ENCODE measurements around the gene KLRC4. TPM values are rescaled to one million over a fixed set of nuclear protein-coding genes. Genes with fewer than 3 reads are reported as not detected.
"Not testable (repeated sequence)": the region's sequence is repeated elsewhere in the genome, so short reads cannot be mapped to it uniquely, and the experiment has no call there.

Gene KLRC4
- total and polyA plus RNA-seq, 2 of the 8 experiments (the other 6 are each of a cell fraction or from before 2014, with no cell fraction given) = not detected

GRCh38 chr12:10396176-10396575 is 13.4 kb downstream of the KLRC4 start:
- H4K5ac ChIP-seq (ENCODE audit: insufficient read length, low read depth, low read length); POLR2A ChIA-PET (ENCODE audit: partially characterized antibody); H3K56ac ChIP-seq (replicated peaks; ENCODE audit: insufficient read length, low read depth, low read length); FAIRE-seq; H2AK5ac ChIP-seq (ENCODE audit: low read depth, low read length); H2BK15ac ChIP-seq (ENCODE audit: low read length); H4K91ac ChIP-seq (replicated peaks; ENCODE audit: insufficient read length, low read length); H4K20me1 ChIP-seq (replicated peaks in 1 of 2; ENCODE audit: control insufficient read depth in 1 of 2, insufficient read depth in 2 of 2, low read length in 2 of 2); H2BK12ac ChIP-seq (ENCODE audit: low read depth, low read length); H3K27ac ChIP-seq (ENCODE audit: low read depth, low read length); DNase-seq (ENCODE audit: low read depth in 1 of 2, low spot score in 2 of 2); H2BK5ac ChIP-seq (ENCODE audit: low read depth, low read length); H4K8ac ChIP-seq (ENCODE audit: extremely low read depth, insufficient read depth, low read length); H3K79me1 ChIP-seq (ENCODE audit: low read depth, low read length); H2AFZ ChIP-seq (ENCODE audit: low read length); H3K9me3 ChIP-seq (ENCODE audit: insufficient read depth in 2 of 2, low read depth in 1 of 2, low read length in 1 of 2); H3K4me2 ChIP-seq (ENCODE audit: insufficient read depth in 1 of 2, low read depth in 2 of 2, low read length in 2 of 2); H3K23me2 ChIP-seq (ENCODE audit: low read depth, low read length); H3K4me1 ChIP-seq (replicated peaks in 1 of 4; ENCODE audit: control insufficient read depth in 3 of 4, insufficient read depth in 4 of 4, low read length in 3 of 4); H3K4ac ChIP-seq (replicated peaks; ENCODE audit: insufficient read length, low read depth, low read length); H2BK20ac ChIP-seq (ENCODE audit: low read length); H3K14ac ChIP-seq (ENCODE audit: insufficient read length); H3K27me3 ChIP-seq (replicated peaks in 1 of 4; ENCODE audit: control insufficient read depth in 3 of 4, extremely low read depth in 1 of 4, insufficient read depth in 3 of 4, low read length in 3 of 4); H3K36me3 ChIP-seq (ENCODE audit: control insufficient read depth in 2 of 4, insufficient read depth in 4 of 4, low read length in 3 of 4); H3K18ac ChIP-seq (ENCODE audit: extremely low read depth, low read length); H2BK120ac ChIP-seq (replicated peaks; ENCODE audit: low read depth, low read length); H3K9ac ChIP-seq (replicated peaks in 1 of 4; ENCODE audit: extremely low read depth in 1 of 4, low read depth in 3 of 4, low read length in 3 of 4); H3K4me3 ChIP-seq (ENCODE audit: extremely low read depth in 1 of 4, insufficient read depth in 2 of 4, low read depth in 3 of 4, low read length in 4 of 4); H3K79me2 ChIP-seq (ENCODE audit: control insufficient read depth in 1 of 2, insufficient read depth in 2 of 2, low read length in 2 of 2); H3K23ac ChIP-seq (ENCODE audit: insufficient read length): not testable (repeated sequence)
- CTCF ChIA-PET (ENCODE audit: partially characterized antibody) = interaction anchor here (1.7 kb wide), 1 partner anchor 30 kb away, joined by 4 read pairs; no protein-coding TSS in a partner anchor
- WGBS, 2 experiments (ENCODE audit: extremely low coverage in 1 of 2, insufficient coverage in 1 of 2, insufficient read length in 1 of 2, insufficient replicate concordance in 2 of 2, low coverage in 1 of 2, low lambda C conversion rate in 2 of 2, missing lambda C conversion rate in 1 of 2) = 93% methylated on average over 15 of the region's 15 CpGs; no CpG with 5 or more reads in 1 of the 2 experiments

Measured in H1 (cell line).